K562 (cell line): Measurements from ENCODE around the gene KRTAP3-3. TPM values are rescaled to one million over a fixed set of nuclear protein-coding genes. Genes with fewer than 3 reads are reported as not detected.

Experiments
- EZH2 ChIP-seq: IDR thresholded peaks from 2 replicates; pipeline ENCODE4 v1.6.1; 2012; ENCODE audit warnings: low read depth, mild to moderate bottlenecking, inconsistent platforms, low read length, borderline replicate concordance
- LARP7 ChIP-seq: fragments of 450-650 bp; IDR thresholded peaks from 2 replicates; pipeline ENCODE4 v1.6.1; 2016
- MYNN ChIP-seq, 2 experiments: sonication (generic); formaldehyde crosslinking in 1 of 2; IDR thresholded peaks; 2 replicates each; pipeline versions ENCODE4 v1.5.0 to v1.6.1; 2016 to 2020; ENCODE audit warnings: antibody characterized with exemption in 1 of 2, missing genetic modification reagents in 1 of 2
- PHF8 ChIP-seq: fragments of 200-600 bp; sonication (generic); IDR thresholded peaks from 2 replicates; pipeline ENCODE4 v1.6.1; 2012; ENCODE audit warnings: mixed run types, mild to moderate bottlenecking, inconsistent platforms, low read length, moderate library complexity, borderline replicate concordance
- REST ChIP-seq, 2 experiments: fragments of 450-650 bp; formaldehyde crosslinking in 1 of 2; IDR thresholded peaks; 2 replicates each; pipeline versions ENCODE4 v1.4.0 to v1.6.1; 2014 to 2020; ENCODE audit warnings: mild to moderate bottlenecking in 2 of 2, borderline replicate concordance in 1 of 2, low read depth in 1 of 2
- SMARCC2 ChIP-seq: fragments of 450-650 bp; IDR thresholded peaks from 2 replicates; pipeline ENCODE4 v1.6.1; 2017; ENCODE audit warnings: antibody characterized with exemption, moderate library complexity, mild to moderate bottlenecking, low read depth
- ZNF766 ChIP-seq: fragments of 200-800 bp; sonication (Bioruptor generic); conservative IDR thresholded peaks from 2 replicates; pipeline ENCODE4 v1.6.1; 2016; ENCODE audit warnings: missing genetic modification characterization, missing compliant biosample characterization
- ZZZ3 ChIP-seq: fragments of 450-650 bp; IDR thresholded peaks from 2 replicates; pipeline ENCODE4 v1.6.1; 2016; ENCODE audit warnings: antibody characterized with exemption, mild to moderate bottlenecking, moderate library complexity
- polyA plus RNA-seq, 8 experiments: library from polyadenylated mRNA; depleted of rRNA in 4 of 8; stranded (reverse) in 5 of 8; unstranded in 3 of 8; fragments of >200 nt; fragmentation: Nextera tagmentation in 2 of 8; fragmentation: Illumina TruSeq in 1 of 8; extraction: Ambion mirVana in 2 of 8; extraction: Trizol in 1 of 8; gene quantifications; 2 replicates each; pipeline versions ENCODE4 v1.2.1 to v1.2.3, GENCODE V29; 2011 to 2014; ENCODE audit warnings: inconsistent platforms in 1 of 8, missing spikeins in 1 of 8
- total RNA-seq, 7 experiments: library from RNA; depleted of rRNA in 6 of 7; stranded (reverse); fragments of >200 nt in 6 of 7; fragmentation: Illumina TruSeq in 2 of 7; extraction: Trizol in 2 of 7; gene quantifications; 2 replicates each; pipeline versions ENCODE4 v1.2.1 to v1.2.3, GENCODE V29; 2011 to 2021; ENCODE audit warnings: low replicate concordance in 1 of 7
- TF ChIP-seq, protein P1 (sequence below): fragments of 250-450 bp; sonication (Bioruptor Pico); IDR thresholded peaks from 2 replicates; pipeline ENCODE4 v1.5.0; 2021; ENCODE audit warnings: mild to moderate bottlenecking, borderline replicate concordance
- TF ChIP-seq, protein P2 (sequence below): sonication (generic); formaldehyde crosslinking; IDR thresholded peaks from 2 replicates; pipeline ENCODE4 v1.8.0; 2022; ENCODE audit warnings: mild to moderate bottlenecking, missing genetic modification reagents

Gene KRTAP3-3
- total and polyA plus RNA-seq, 9 of the 15 experiments (the other 6 are each of a cell fraction or from before 2014, with no cell fraction given): not detected

DNA sequence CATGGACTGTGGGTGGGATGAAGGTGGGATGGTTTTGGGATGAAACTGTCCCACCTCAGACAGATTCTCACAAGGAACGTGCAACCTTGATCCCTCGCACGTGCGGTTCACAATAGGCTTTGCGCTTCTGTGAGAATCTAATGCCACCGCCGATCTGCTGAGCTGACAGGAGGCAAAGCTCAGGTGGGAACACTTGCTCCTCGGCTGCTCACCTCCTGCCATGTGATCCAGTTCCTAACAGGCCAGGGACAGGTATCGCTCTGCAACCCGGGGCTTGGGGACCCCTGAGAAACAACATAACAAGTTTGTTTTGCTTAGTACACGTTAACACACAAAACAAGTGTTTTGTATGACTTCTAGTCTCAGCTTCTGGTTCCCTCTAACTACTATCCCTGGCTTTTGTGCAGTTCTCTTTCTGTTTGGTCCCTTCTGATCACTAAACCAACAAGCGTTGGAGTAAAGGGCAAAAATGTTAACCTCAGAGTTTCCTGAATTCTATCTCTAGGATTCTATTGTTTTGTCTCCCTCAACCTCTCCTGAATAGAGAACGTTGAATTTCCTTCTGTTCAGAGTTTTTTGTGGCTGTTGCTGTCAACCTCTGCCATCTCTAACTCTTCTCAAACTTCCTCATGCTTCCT, 22.7 kb upstream of the KRTAP3-3 start (continued):
- TF ChIP-seq REST (IDR thresholded peaks at IDR 0.05; ENCODE audit: borderline replicate concordance): no peak
- TF ChIP-seq REST (CRISPR knock-in tag; IDR thresholded peaks at IDR 0.05; ENCODE audit: low read depth): no peak
- TF ChIP-seq, protein P1, sequence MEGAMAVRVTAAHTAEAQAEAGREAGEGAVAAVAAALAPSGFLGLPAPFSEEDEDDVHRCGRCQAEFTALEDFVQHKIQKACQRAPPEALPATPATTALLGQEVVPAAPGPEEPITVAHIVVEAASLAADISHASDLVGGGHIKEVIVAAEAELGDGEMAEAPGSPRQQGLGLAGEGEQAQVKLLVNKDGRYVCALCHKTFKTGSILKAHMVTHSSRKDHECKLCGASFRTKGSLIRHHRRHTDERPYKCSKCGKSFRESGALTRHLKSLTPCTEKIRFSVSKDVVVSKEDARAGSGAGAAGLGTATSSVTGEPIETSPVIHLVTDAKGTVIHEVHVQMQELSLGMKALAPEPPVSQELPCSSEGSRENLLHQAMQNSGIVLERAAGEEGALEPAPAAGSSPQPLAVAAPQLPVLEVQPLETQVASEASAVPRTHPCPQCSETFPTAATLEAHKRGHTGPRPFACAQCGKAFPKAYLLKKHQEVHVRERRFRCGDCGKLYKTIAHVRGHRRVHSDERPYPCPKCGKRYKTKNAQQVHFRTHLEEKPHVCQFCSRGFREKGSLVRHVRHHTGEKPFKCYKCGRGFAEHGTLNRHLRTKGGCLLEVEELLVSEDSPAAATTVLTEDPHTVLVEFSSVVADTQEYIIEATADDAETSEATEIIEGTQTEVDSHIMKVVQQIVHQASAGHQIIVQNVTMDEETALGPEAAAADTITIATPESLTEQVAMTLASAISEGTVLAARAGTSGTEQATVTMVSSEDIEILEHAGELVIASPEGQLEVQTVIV (CRISPR knock-in tag): no peak
- no peak for TF ChIP-seq LARP7
- TF ChIP-seq MYNN (IDR thresholded peaks at IDR 0.05): no peak
- no peak for TF ChIP-seq MYNN (CRISPR knock-in tag; IDR thresholded peaks at IDR 0.05)
- TF ChIP-seq ZNF766 (CRISPR knock-in tag): no peak
- no peak for TF ChIP-seq SMARCC2
- TF ChIP-seq, protein P2, sequence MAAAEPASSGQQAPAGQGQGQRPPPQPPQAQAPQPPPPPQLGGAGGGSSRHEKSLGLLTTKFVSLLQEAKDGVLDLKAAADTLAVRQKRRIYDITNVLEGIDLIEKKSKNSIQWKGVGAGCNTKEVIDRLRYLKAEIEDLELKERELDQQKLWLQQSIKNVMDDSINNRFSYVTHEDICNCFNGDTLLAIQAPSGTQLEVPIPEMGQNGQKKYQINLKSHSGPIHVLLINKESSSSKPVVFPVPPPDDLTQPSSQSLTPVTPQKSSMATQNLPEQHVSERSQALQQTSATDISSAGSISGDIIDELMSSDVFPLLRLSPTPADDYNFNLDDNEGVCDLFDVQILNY: no peak
- TF ChIP-seq EZH2: no peak
- TF ChIP-seq ZZZ3: no peak
- no peak for TF ChIP-seq PHF8
